IPS-18c (cell line): ENCODE results near the gene NDUFS6.

ENCODE experiments used
- H3K4me3 ChIP-seq: 2 replicates; pipeline ENCODE4 v1.7.0; 2013; ENCODE audit warnings: low read depth, mild to moderate bottlenecking, low read length, moderate library complexity; ENCODE audit not compliant: insufficient read depth
- H3K9me3 ChIP-seq: one replicate; pipeline ENCODE4 v1.6.1; 2013; ENCODE audit warnings: mild to moderate bottlenecking, low read length, moderate library complexity; ENCODE audit not compliant: control insufficient read depth, insufficient read depth

Gene NDUFS6

GRCh38 chr5:1846583-1846982 is 45.4 kb downstream of the NDUFS6 start:
- H3K4me3 ChIP-seq: no peak overlapping the region
- H3K9me3 ChIP-seq: no peaks in the 10 kb centered on the region

- no peaks in the 10 kb centered on the region for H3K9me3 ChIP-seq
- no peak overlapping the region for H3K4me3 ChIP-seq
These were observed 45.8 kb downstream of the NDUFS6 start for GRCh38 chr5:1847056-1847455.

- Histone ChIP-seq H3K9me3 (no peaks in the 10 kb centered on the region), H3K4me3 (no peak overlapping the region)
These were observed 46.4 kb downstream of the NDUFS6 start for GRCh38 chr5:1847611-1848010.

GRCh38 chr5:1850324-1851154 is 49.3 kb downstream of the NDUFS6 start:
- Histone ChIP-seq H3K4me3 (0 out of 2 replicates have a peak overlapping the region, but pooled peaks have one; percentile 34), H3K9me3 (no peaks in the 10 kb centered on the region)

GRCh38 chr5:1851290-1851934 is 50.2 kb downstream of the NDUFS6 start:
- Histone ChIP-seq H3K4me3 (peak overlapping the region; percentile 36; the same call in 1 of the 2 replicates), H3K9me3 (no peaks in the 10 kb centered on the region)

- Histone ChIP-seq H3K4me3 (no peak overlapping the region), H3K9me3 (peaks cover 2% of the 10 kb centered on the region)
These were observed 51.2 kb downstream of the NDUFS6 start for GRCh38 chr5:1852324-1852947.

- H3K4me3 ChIP-seq: no peak overlapping the region
- peaks cover 2% of the 10 kb centered on the region for H3K9me3 ChIP-seq
These were observed 52.3 kb downstream of the NDUFS6 start for GRCh38 chr5:1853531-1853930.

- H3K4me3 ChIP-seq: no peak overlapping the region
- peaks cover 2% of the 10 kb centered on the region for H3K9me3 ChIP-seq
These were observed 53.9 kb downstream of the NDUFS6 start for GRCh38 chr5:1855075-1855474.

- peaks cover 2% of the 10 kb centered on the region for H3K9me3 ChIP-seq
These were observed 54.4 kb downstream of the NDUFS6 start for GRCh38 chr5:1855596-1855995.

GRCh38 chr5:1856596-1857255 is 55.5 kb downstream of the NDUFS6 start:
- peaks cover 2% of the 10 kb centered on the region for H3K9me3 ChIP-seq

More at GRCh38 chr5:1855596-1855995, 54.4 kb downstream of the NDUFS6 start:
- H3K4me3 ChIP-seq: no peak overlapping the region

GRCh38 chr5:1857256-1857600 is 56.0 kb downstream of the NDUFS6 start:
- Histone ChIP-seq H3K4me3 (no peak overlapping the region), H3K9me3 (peaks cover 2% of the 10 kb centered on the region)

More at GRCh38 chr5:1856596-1857255, 55.5 kb downstream of the NDUFS6 start:
- H3K4me3 ChIP-seq: no peak overlapping the region

GRCh38 chr5:1858436-1858835 is 57.2 kb downstream of the NDUFS6 start:
- Histone ChIP-seq H3K9me3 (peaks cover 2% of the 10 kb centered on the region), H3K4me3 (no peak overlapping the region)

GRCh38 chr5:1859099-1859498 is 57.9 kb downstream of the NDUFS6 start:
- Histone ChIP-seq H3K9me3 (peaks cover 2% of the 10 kb centered on the region), H3K4me3 (no peak overlapping the region)

- H3K9me3 ChIP-seq: peaks cover 2% of the 10 kb centered on the region
- no peak overlapping the region for H3K4me3 ChIP-seq
These were observed 58.9 kb downstream of the NDUFS6 start for GRCh38 chr5:1860021-1860610.

- no peak overlapping the region for H3K4me3 ChIP-seq
These were observed 59.7 kb downstream of the NDUFS6 start for GRCh38 chr5:1860949-1861348.

GRCh38 chr5:1864896-1865440 is 63.8 kb downstream of the NDUFS6 start:
- Histone ChIP-seq H3K9me3 (no peaks in the 10 kb centered on the region), H3K4me3 (no peak overlapping the region)

More at GRCh38 chr5:1860949-1861348, 59.7 kb downstream of the NDUFS6 start:
- peaks cover 2% of the 10 kb centered on the region for H3K9me3 ChIP-seq

GRCh38 chr5:1865486-1865885 is 64.3 kb downstream of the NDUFS6 start:
- no peaks in the 10 kb centered on the region for H3K9me3 ChIP-seq
- H3K4me3 ChIP-seq: no peak overlapping the region
